Esophagus squamous epithelium (tissue), 4 donors: ENCODE data around the gene AHRR.

Experiments
- CTCF ChIP-seq, 6 experiments: fragments of 450-650 bp in 4 of 6; fragments of 200-600 bp in 2 of 6; sonication (generic) in 2 of 6; IDR thresholded peaks; one replicate each; pipeline ENCODE4 v1.5.1; 2016 to 2019; ENCODE audit warnings: antibody characterized with exemption in 6 of 6, mild to moderate bottlenecking in 4 of 6, moderate library complexity in 4 of 6
- POLR2A ChIP-seq, 4 donors: fragments of 450-650 bp; IDR thresholded peaks; one replicate each; pipeline ENCODE4 v1.6.1; 2017; ENCODE audit warnings: antibody characterized with exemption in 4 of 4, mild to moderate bottlenecking in 4 of 4, moderate library complexity in 3 of 4

- peak in 4 of 6 experiments; percentile 17 to 50 (median 23) for TF ChIP-seq CTCF (IDR thresholded peaks at IDR 0.05)
- no peak for TF ChIP-seq POLR2A (IDR thresholded peaks at IDR 0.05)
Measured at GRCh38 chr5:321230-321725, at the start of gene AHRR.
